CD8-positive, alpha-beta memory T cell (primary cell): ENCODE data around the gene ATP11B. TPM values are rescaled to one million over a fixed set of nuclear protein-coding genes. Genes with fewer than 3 reads are reported as not detected.

Experiments used
- CTCF ChIA-PET: fragments of 350-600 bp; sonication (Branson Sonifier 250); formaldehyde crosslinking; loops from one replicate; lab custom pipeline; 2021; ENCODE audit warnings: antibody characterized with exemption; lab: Charles Lee
- POLR2A ChIA-PET: fragments of 350-600 bp; sonication (Branson Sonifier 250); formaldehyde crosslinking; loops from one replicate; lab custom pipeline; 2021; ENCODE audit warnings: antibody characterized with exemption; lab: Charles Lee
- DNase-seq, 5 donors: peaks; one replicate each; pipeline versions ENCODE4 v3.0.0 to v3.0.0-alpha.2; 2020 to 2022; ENCODE audit warnings: mixed read lengths in 1 of 5
- H3K27ac ChIP-seq: one replicate; pipeline ENCODE4 v1.7.0; 2013; ENCODE audit warnings: low read depth, mild to moderate bottlenecking, low read length, moderate library complexity
- H3K27me3 ChIP-seq: 2 replicates; pipeline ENCODE4 v1.7.0; 2013; ENCODE audit warnings: low read length, mild to moderate bottlenecking; ENCODE audit not compliant: insufficient read depth, poor library complexity, severe bottlenecking
- H3K36me3 ChIP-seq: 2 replicates; pipeline ENCODE4 v1.7.0; 2013; ENCODE audit warnings: mild to moderate bottlenecking, low read length, moderate library complexity; ENCODE audit not compliant: insufficient read depth
- H3K4me1 ChIP-seq: 2 replicates; pipeline ENCODE4 v1.7.0; 2013; ENCODE audit warnings: mild to moderate bottlenecking, low read length, moderate library complexity; ENCODE audit not compliant: insufficient read depth
- H3K4me3 ChIP-seq: 2 replicates; pipeline ENCODE4 v1.7.0; 2013; ENCODE audit warnings: mild to moderate bottlenecking, low read length
- H3K9me3 ChIP-seq: 2 replicates; pipeline ENCODE4 v1.7.0; 2013; ENCODE audit warnings: mild to moderate bottlenecking, low read length
- H3K27ac Mint-ChIP-seq, 8 donors: one replicate each; pipeline ENCODE4 v1.8.0; 2020 to 2021; ENCODE audit warnings: mixed read lengths in 8 of 8, mild to moderate bottlenecking in 6 of 8, inconsistent platforms in 3 of 8, moderate library complexity in 3 of 8
- H3K27me3 Mint-ChIP-seq, 2 donors: one replicate each; pipeline ENCODE4 v1.8.0; 2020 to 2021; ENCODE audit warnings: mixed read lengths in 2 of 2, mild to moderate bottlenecking in 1 of 2, moderate library complexity in 1 of 2
- H3K36me3 Mint-ChIP-seq, 3 donors: one replicate each; pipeline ENCODE4 v1.8.0; 2020 to 2021; ENCODE audit warnings: mixed read lengths in 3 of 3, inconsistent platforms in 1 of 3, mild to moderate bottlenecking in 1 of 3
- H3K4me1 Mint-ChIP-seq, 3 donors: one replicate each; pipeline ENCODE4 v1.8.0; 2020 to 2021; ENCODE audit warnings: mixed read lengths in 3 of 3, inconsistent platforms in 1 of 3, mild to moderate bottlenecking in 1 of 3
- H3K4me3 Mint-ChIP-seq, 7 donors: one replicate each; pipeline ENCODE4 v1.8.0; 2020 to 2021; ENCODE audit warnings: mixed read lengths in 7 of 7, mild to moderate bottlenecking in 6 of 7, moderate library complexity in 4 of 7, inconsistent platforms in 2 of 7
- H3K9me3 Mint-ChIP-seq, 5 donors: one replicate each; pipeline ENCODE4 v1.8.0; 2020 to 2022; ENCODE audit warnings: mixed read lengths in 5 of 5, mild to moderate bottlenecking in 3 of 5, moderate library complexity in 2 of 5, inconsistent platforms in 1 of 5
- polyA plus RNA-seq: library from polyadenylated mRNA; unstranded; fragments of 300-500 nt; fragmentation: Illumina TruSeq; gene quantifications from one replicate; pipeline ENCODE4 v1.2.3, GENCODE V29; 2021
- total RNA-seq, 2 experiments: library from RNA; stranded (reverse); gene quantifications; one replicate each; pipeline ENCODE4 v1.2.3, GENCODE V29; 2021

The ATP11B gene
- total and polyA plus RNA-seq, 3 experiments from 2014 or later = 47.0 to 78.2 (median 76.4) TPM

DNA sequence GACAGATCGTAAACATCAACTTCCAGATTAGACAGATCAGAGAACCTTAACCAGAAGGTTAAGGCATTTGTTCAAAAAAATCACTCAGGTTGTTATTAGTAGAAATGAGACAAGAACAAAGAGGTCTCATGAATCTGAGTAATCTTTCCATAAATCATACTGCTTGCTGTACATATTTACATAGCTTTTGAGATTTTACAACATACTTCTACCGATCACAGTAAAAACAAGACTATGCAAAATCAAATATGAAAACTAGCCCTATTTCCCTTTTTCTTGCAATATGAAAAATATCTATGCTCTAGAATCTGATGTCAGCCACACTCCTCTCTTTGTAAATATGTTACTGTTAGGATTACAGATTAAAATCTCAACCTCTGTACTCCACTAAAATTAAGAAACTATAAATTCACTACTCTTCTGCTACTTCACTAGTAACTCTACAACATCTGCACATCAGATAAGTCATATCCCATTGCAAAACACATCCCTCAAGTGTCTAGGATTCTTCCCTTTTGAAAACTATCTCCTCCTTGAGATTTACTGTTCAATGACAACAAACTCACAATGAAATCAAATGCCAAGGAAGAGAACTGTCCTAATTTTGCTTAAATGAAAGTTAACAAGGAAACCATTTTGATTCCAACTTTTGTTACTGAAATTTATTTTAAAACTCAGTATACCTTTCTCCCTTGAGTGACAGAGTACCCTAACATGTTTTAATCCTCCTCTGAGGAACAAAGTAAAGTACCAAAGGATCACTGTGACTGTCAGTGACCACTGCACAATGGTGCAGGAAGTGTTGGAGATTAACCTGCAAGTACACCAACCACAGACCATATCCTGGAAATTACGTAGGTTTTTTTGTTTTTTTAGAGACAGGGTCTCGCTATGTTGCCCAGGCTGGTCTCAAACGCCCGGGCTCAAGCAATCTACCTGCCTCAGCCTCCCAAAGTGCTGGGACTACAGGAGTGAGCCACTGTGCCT lies 174.2 kb downstream of the ATP11B start:
- Histone ChIP-seq H3K27me3 (no peaks in the 10 kb centered on the region), H3K36me3 (no peaks in the 10 kb centered on the region), H3K4me3 (no peak overlapping the region), H3K27ac (no peak overlapping the region), H3K4me1 (peaks cover 31% of the 10 kb centered on the region), H3K9me3 (no peaks in the 10 kb centered on the region)
- peaks cover 0 to 22% (median 6%) of the 10 kb centered on the region in 3 donors for H3K36me3 Mint-ChIP-seq
- no peaks in the 10 kb centered on the region for H3K9me3 Mint-ChIP-seq
- ChIA-PET CTCF (no interaction called here), POLR2A (no interaction called here)
- peaks cover 0 to 2% of the 10 kb centered on the region in 2 donors for H3K27me3 Mint-ChIP-seq
- peak in 1 of 5 donors; percentile 21 for DNase-seq
- peak overlapping the region in 6 of 7 donors; percentile 24 to 67 (median 44) for H3K4me3 Mint-ChIP-seq
- peak overlapping the region; percentile 22 to 92 (median 64) for H3K27ac Mint-ChIP-seq
- peaks cover 55 to 77% (median 76%) of the 10 kb centered on the region in 3 donors for H3K4me1 Mint-ChIP-seq

DNA sequence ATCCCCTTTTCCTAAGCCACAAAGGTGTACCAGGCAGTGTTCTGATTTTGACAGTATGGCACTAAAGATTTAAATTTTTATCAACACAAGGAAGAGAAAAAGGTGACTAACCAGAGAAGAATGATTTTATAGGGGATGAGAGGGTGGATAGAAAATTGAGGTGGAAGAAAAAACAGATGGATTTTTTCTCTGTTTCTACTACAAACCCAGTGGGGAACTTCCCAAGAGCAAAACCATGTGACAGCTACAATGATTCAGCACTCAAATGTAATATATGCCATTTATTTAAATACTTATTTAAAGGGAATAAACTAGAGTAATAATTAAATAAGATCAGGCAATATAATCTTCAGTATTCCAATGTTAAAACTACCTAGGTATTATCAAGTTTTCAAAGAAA lies 176.0 kb downstream of the ATP11B start:
- Histone ChIP-seq H3K27me3 (no peaks in the 10 kb centered on the region), H3K27ac (no peak overlapping the region), H3K36me3 (no peaks in the 10 kb centered on the region), H3K9me3 (no peaks in the 10 kb centered on the region), H3K4me3 (no peak overlapping the region), H3K4me1 (peaks cover 31% of the 10 kb centered on the region)
- no peak for DNase-seq
- ChIA-PET POLR2A (no interaction called here), CTCF (no interaction called here)
- H3K4me3 Mint-ChIP-seq = no peak overlapping the region
- H3K4me1 Mint-ChIP-seq = peaks cover 54 to 73% (median 70%) of the 10 kb centered on the region in 3 donors
- peaks cover 0 to 2% of the 10 kb centered on the region in 2 donors for H3K27me3 Mint-ChIP-seq
- no peaks in the 10 kb centered on the region for H3K9me3 Mint-ChIP-seq
- H3K36me3 Mint-ChIP-seq = peaks cover 0 to 15% (median 7%) of the 10 kb centered on the region in 3 donors
- peak overlapping the region in 4 of 8 donors; percentile 23 to 73 (median 60) for H3K27ac Mint-ChIP-seq

DNA sequence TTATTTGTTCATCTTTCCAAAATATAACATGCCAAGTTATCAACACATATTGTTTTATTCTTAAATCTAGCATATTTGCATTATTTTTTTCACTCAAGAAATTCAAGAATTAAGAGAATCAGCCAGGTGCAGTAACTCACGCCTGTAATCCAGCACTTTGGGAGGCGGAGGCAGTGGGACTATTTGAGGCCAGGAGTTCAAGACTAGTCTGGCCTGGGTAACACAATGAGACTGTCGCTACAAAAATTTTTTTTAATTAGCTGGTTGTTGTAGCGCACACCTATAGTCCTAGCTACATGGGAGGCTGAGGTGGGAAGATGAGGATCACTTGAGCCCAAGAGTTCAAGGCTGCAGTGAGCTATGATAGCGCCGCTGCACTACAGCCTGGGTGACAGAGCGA lies 176.5 kb downstream of the ATP11B start:
- H3K27me3 ChIP-seq = no peaks in the 10 kb centered on the region
- H3K4me3 ChIP-seq = no peak overlapping the region
- Mint-ChIP-seq H3K27me3 (peaks cover 0 to 2% of the 10 kb centered on the region in 2 donors), H3K36me3 (peaks cover 0 to 13% (median 7%) of the 10 kb centered on the region in 3 donors), H3K27ac (no peak overlapping the region), H3K4me3 (peak overlapping the region in 1 of 7 donors; percentile 24), H3K9me3 (no peaks in the 10 kb centered on the region), H3K4me1 (peaks cover 54 to 72% (median 67%) of the 10 kb centered on the region in 3 donors)
- no peak for DNase-seq
- ChIA-PET CTCF (no interaction called here), POLR2A (no interaction called here)
- H3K9me3 ChIP-seq = no peaks in the 10 kb centered on the region
- peaks cover 31% of the 10 kb centered on the region for H3K4me1 ChIP-seq
- no peaks in the 10 kb centered on the region for H3K36me3 ChIP-seq
- no peak overlapping the region for H3K27ac ChIP-seq

DNA sequence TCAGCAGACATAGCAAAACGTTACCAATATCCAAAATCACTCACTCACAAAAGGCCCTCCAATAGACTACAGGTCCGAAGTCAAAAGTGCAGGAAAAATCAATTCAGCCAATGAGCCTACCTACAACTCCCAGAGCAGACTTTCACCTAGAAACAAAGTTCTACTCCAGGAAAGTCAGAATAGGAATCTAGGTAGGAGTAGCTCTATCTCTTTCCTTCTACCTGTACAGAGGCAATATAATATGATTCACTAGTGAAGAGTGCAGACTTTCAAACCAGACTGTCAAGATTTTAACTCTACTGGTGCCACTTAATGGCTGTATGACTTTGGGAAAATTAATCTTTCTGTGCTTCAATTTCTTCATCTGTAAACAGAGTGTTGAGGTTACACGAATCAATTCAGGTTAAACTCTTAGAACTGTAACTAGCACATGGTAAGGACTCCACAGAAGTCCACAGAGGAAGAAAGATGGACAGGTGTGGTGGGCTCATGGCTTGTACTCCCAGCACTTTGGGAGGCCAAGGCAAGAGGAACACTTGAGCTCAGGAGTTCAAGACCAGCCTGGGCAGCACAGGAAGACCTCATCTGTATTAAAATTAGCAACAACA lies 177.6 kb downstream of the ATP11B start:
- Mint-ChIP-seq H3K4me1 (peaks cover 50 to 70% (median 64%) of the 10 kb centered on the region in 3 donors), H3K27ac (peak overlapping the region in 1 of 8 donors; percentile 26), H3K27me3 (peaks cover 0 to 2% of the 10 kb centered on the region in 2 donors), H3K9me3 (no peaks in the 10 kb centered on the region), H3K36me3 (peaks cover 0 to 8% (median 4%) of the 10 kb centered on the region in 3 donors), H3K4me3 (no peak overlapping the region)
- Histone ChIP-seq H3K27me3 (no peaks in the 10 kb centered on the region), H3K9me3 (no peaks in the 10 kb centered on the region), H3K4me3 (no peak overlapping the region), H3K36me3 (no peaks in the 10 kb centered on the region), H3K4me1 (peaks cover 30% of the 10 kb centered on the region), H3K27ac (no peak overlapping the region)
- ChIA-PET CTCF (interaction anchor here (0.9 kb wide), 1 partner anchor 13 kb away, joined by 3 read pairs; no protein-coding TSS in a partner anchor), POLR2A (no interaction called here)
- DNase-seq = no peak

Other genes starting within 250 kb of the ATP11B start
- 10 to 100 TPM; 55.4 to 61.3 TPM for gene DCUN1D1, start 187.0 kb downstream of the ATP11B start, total RNA-seq
- gene DCUN1D1, start 187.0 kb downstream of the ATP11B start, polyA plus RNA-seq = 30.9 TPM